ENCODE results near the gene ANAPC5. TPM values are rescaled to one million over a fixed set of nuclear protein-coding genes. Genes with fewer than 3 reads are reported as not detected.

ANAPC5 gene
- total RNA-seq, 1 donor from 2014 or later = 65.1 TPM

DNA sequence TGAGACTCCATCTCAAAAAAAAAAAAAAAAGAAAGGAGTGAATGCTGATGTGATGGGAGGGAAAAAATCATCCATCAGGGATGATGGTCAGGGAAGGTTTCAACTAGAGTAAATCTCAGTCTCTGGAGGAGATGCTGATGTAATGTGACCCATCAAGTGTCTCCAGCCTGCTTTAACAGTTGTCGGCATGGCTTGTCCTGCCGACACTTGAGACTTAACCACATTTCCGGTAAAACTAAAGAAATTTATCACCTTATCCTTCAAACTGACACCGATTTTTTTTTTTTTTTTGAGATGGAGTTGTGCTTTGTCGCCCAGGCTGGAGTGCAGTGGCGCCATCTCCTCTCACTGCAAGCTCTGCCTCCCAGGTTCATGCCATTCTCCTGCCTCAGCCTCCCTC lies 21.5 kb upstream of the ANAPC5 start:
- intact Hi-C loops (cut with micrococcal nuclease) = no loop called here
- H3K9me3 ChIP-seq (replicated peaks) = no peaks in the 10 kb centered on the region
- DNase-seq = no peak

DNA sequence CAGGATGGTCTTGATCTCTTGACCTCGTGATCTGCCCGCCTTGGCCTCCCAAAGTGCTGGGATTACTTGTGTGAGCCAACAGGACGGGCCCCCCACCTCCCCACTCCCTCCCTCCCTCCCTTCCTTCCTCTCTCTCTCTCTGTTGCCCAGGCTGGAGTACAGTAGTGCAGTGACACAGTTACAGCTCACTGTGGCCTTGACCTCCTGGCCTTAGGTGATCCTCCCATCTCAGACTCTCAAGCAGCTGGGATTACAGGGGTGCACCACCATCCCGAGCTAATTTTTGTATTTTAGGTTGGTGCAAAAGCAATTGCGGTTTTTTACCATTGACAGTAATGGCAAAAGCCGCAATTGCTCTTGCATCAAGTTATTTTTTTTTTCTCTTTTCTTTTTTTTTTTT lies 19.2 kb upstream of the ANAPC5 start:
- TF ChIP-seq, protein P1, sequence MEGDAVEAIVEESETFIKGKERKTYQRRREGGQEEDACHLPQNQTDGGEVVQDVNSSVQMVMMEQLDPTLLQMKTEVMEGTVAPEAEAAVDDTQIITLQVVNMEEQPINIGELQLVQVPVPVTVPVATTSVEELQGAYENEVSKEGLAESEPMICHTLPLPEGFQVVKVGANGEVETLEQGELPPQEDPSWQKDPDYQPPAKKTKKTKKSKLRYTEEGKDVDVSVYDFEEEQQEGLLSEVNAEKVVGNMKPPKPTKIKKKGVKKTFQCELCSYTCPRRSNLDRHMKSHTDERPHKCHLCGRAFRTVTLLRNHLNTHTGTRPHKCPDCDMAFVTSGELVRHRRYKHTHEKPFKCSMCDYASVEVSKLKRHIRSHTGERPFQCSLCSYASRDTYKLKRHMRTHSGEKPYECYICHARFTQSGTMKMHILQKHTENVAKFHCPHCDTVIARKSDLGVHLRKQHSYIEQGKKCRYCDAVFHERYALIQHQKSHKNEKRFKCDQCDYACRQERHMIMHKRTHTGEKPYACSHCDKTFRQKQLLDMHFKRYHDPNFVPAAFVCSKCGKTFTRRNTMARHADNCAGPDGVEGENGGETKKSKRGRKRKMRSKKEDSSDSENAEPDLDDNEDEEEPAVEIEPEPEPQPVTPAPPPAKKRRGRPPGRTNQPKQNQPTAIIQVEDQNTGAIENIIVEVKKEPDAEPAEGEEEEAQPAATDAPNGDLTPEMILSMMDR (IDR thresholded peaks at IDR 0.05; ENCODE audit: borderline replicate concordance) = no peak
- Histone ChIP-seq H3K4me1 (no peaks in the 10 kb centered on the region), H3K27me3 (ENCODE audit: low read depth) (peaks cover 13% of the 10 kb centered on the region), H3K4me3 (no peak overlapping the region), H3K27ac (replicated peaks) (no peak overlapping the region), H3K9me3 (replicated peaks) (no peaks in the 10 kb centered on the region), H3K36me3 (no peaks in the 10 kb centered on the region)
- intact Hi-C loops (cut with micrococcal nuclease) = no loop called here
- DNase-seq = no peak

More for the DNA sequence above, 21.5 kb upstream of the ANAPC5 start:
- Histone ChIP-seq H3K4me1 (no peaks in the 10 kb centered on the region), H3K27ac (replicated peaks) (no peak overlapping the region), H3K4me3 (no peak overlapping the region), H3K27me3 (ENCODE audit: low read depth) (no peaks in the 10 kb centered on the region), H3K36me3 (no peaks in the 10 kb centered on the region)
- TF ChIP-seq, protein P1 (IDR thresholded peaks at IDR 0.05; ENCODE audit: borderline replicate concordance) = no peak

DNA sequence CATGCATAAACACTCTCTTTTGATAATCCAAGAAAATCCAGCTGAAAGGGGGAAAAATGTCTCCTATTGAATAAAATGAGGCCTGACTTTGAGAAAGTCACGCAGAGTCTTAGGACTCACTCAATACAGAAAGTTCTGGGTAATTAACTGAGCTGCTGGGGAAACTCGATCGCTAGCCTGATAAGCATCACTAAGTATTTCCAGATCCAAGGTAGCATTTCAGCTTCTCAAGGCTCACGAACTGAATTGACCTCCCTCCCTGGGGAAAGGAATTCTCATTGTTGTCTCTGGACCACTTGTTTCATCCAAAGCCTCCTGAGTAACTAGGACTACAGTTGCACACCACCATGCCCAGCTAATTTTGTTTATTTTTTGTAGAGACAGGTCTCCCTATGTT lies 13.8 kb upstream of the ANAPC5 start:
- Histone ChIP-seq H3K9me3 (replicated peaks) (no peaks in the 10 kb centered on the region), H3K4me3 (no peak overlapping the region), H3K27ac (replicated peaks) (no peak overlapping the region), H3K4me1 (no peaks in the 10 kb centered on the region), H3K27me3 (ENCODE audit: low read depth) (peaks cover 47% of the 10 kb centered on the region), H3K36me3 (no peaks in the 10 kb centered on the region)
- intact Hi-C loops (cut with micrococcal nuclease) = no loop called here
- no peak for DNase-seq
- TF ChIP-seq, protein P1 (IDR thresholded peaks at IDR 0.05; ENCODE audit: borderline replicate concordance) = no peak

DNA sequence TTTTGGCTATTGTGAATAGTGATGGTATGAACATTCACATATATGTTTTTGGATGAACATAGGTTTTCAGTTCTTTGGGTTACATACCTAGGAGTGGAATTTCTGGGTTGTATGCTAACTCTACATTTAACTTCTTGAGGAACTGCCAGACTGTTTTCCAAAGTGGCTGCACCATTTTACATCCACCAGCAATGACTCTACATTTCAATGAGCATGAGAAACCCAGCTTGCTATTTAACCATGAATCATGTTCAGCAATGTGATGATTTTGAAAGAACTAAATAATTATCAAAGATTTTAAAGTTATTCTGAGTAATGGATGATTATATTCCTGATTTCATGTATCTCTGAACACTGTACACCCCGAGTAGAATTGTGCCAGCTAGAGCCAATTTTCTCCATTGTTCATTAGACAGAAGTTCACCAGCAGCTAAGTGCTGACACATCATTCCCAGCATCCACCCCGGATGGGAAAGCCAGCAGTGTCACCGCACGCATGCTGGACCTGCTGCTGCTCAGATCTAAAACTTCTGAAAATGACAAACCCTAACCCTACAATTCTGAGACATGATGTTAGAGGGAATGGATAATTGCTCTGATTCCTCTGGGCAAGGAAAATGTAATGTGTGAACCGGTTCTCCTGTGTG lies 13.3 kb upstream of the ANAPC5 start:
- H3K9me3 ChIP-seq (replicated peaks) = no peaks in the 10 kb centered on the region
- peaks cover 47% of the 10 kb centered on the region for H3K27me3 ChIP-seq (ENCODE audit: low read depth)
- H3K36me3 ChIP-seq = no peaks in the 10 kb centered on the region
- H3K27ac ChIP-seq (replicated peaks) = no peak overlapping the region
- no peaks in the 10 kb centered on the region for H3K4me1 ChIP-seq
- H3K4me3 ChIP-seq = no peak overlapping the region
- intact Hi-C loops (cut with micrococcal nuclease) = no loop called here
- DNase-seq = no peak
- TF ChIP-seq, protein P1 (IDR thresholded peaks at IDR 0.05; ENCODE audit: borderline replicate concordance) = no peak

DNA sequence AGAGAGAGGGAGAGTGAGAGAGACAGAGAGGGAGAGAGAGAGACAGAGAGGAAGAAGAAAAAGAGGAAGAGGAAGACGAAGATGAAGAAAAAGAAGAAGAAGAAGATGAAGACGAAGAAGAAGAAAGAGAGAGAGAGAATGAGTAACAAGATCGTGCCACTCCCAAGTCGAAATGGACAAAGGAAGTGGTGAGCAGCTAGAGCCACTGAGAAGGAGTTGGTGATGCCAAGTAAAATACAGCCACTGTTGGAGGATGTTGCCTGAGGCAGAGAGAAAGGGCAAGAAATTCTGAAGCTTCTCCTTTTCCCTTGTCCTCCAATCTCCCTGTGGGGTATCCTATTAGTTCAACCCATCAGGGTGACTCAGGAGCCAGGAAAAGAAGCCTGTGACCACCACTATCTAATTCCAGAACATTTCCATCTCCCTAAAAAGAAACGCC lies 12.5 kb upstream of the ANAPC5 start:
- Histone ChIP-seq H3K4me3 (no peak overlapping the region), H3K36me3 (no peaks in the 10 kb centered on the region), H3K27me3 (ENCODE audit: low read depth) (peaks cover 47% of the 10 kb centered on the region), H3K9me3 (replicated peaks) (no peaks in the 10 kb centered on the region), H3K4me1 (no peaks in the 10 kb centered on the region), H3K27ac (replicated peaks) (no peak overlapping the region)
- DNase-seq = no peak
- TF ChIP-seq, protein P1 (IDR thresholded peaks at IDR 0.05; ENCODE audit: borderline replicate concordance) = no peak
- intact Hi-C loops (cut with micrococcal nuclease) = no loop called here

All from left ventricle myocardium inferior (tissue), 1 donor.